GM18499 (cell line): ENCODE measurements around the gene FGF11.

Source experiments
- ATAC-seq: cut with Tn5 transposase; IDR thresholded peaks from one replicate; pipeline ENCODE4 v1.9.1; 2021; ENCODE audit warnings: moderate number of reproducible peaks; ENCODE audit not compliant: insufficient read depth, unreplicated experiment

The FGF11 gene

DNA sequence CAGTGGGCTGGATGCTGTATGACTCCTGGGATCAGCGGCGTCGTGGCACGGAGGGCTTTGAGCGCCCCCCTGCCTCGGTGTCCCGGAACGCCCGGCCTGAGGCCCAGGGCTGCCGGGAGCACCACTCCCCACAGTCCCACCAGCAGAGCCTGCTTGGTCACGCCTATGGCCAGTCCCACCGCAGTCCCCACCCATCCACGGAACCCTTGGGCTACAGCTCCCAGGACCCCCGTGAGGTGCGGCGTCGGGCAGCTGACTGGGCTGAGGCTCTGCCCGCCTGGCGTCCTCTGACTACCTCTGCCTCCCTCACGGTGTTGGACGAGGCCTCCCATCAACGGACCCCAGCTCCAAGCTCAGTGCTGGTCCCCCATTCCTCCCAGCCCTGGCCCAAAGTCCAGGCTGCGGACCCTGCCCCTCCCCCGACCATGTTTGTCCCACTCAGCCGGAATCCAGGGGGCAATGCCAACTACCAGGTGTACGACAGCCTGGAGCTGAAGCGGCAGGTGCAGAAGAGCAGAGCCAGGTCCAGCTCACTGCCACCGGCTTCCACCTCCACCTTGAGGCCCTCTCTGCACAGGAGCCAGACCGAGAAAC lies 12.3 kb upstream of the FGF11 start:
- ATAC-seq = no peak

DNA sequence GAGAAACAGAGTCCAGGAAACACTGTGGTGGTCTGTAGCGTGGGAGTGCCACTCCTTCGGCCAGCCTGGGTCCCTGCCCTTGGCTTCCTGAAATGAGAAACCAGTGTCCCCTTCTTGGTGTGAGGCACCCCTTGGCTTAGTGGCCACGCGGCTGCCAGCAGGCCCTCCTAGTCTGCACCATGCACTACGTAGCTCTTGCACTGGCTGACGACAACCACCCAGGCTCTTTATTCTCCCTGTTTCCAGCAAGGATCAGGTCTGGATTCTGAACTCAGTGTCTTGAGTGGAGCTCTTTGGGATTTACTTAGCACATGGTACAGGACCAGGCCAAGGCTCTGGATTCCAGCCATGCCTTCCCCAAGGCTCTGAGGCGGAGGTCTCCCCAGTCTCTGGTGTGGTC lies 11.8 kb upstream of the FGF11 start:
- no peak for ATAC-seq

DNA sequence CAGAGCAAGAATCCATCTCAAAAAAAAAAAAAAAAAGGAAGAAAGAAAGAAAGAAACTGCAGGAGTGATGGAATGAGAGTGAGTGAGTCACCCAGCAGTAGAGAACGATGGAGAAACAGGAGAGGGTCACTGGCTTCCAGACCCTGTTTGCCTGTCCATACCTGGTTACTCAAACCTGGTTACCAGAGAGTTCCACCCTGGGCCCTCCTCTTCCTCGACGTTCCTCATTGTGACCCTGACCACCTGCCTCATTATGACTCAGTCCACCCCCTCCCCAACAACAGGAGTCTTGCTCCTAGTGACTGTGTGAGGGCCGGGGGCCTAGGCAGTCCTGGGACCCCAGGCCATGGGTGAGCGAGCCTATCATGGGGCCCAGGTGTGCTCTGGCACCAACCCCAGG lies 10.8 kb upstream of the FGF11 start, which contains the start of gene SPEM3:
Gene SPEM3 (plus strand): TSS at position 301 of the 400 bp plus-strand sequence. CDS start 46 bp downstream, at position 347.
- no peak for ATAC-seq

DNA sequence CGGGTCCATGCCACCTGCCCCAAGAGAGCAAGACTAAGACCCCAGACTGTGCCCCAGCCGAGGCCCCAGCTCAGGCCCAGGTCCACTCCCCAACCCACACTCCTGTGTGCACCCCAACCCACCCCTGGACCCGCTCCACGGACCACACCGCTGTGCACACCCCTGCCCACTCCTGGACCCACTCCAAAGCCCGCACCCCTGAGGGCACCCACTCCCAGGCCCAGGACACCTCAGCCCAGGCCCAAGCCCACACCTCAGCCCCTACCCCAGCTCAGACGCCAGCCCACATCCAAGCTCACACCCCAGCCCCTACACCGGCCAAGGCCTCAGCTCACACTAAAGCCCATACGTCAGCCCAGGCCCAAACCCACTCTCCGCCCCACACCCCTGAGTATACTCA lies 9.6 kb upstream of the FGF11 start:
- no peak for ATAC-seq

DNA sequence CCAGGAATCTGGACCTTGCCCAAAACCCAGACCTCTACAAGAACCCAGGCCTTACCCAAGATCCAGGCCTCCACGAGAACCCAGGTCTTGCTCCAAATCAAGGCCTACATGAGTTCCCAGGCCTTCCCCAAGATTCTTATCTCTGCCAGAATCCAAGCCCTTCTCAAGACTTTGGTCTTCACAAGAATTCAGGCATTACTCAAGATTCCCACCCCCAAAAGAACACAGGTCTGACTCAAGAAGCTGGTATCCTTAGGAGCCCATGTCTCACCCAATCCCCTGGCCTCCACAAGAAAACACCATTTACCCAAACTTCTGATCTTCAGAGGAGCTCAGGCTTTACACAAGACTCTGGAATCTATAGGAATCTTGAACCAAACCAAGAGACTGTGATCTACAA lies 8.1 kb upstream of the FGF11 start:
- ATAC-seq = no peak

DNA sequence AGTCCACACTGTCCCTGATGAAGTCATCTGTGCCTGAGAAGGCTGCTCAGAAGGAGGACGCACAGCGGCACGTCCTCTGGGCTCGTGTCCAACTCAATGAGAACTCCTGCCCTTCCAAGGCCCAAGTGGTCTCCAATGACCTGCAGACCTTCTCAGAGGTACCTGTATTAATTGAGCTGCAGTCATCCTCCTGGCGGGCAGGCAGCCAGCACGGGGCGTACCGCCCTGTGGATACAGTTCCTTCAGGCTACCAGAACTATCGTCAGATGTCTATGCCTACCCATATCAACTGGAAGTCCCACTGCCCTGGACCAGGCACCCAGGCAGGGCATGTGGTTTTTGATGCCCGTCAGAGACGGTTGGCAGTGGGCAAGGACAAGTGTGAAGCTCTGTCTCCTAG lies 7.0 kb upstream of the FGF11 start:
- no peak for ATAC-seq

DNA sequence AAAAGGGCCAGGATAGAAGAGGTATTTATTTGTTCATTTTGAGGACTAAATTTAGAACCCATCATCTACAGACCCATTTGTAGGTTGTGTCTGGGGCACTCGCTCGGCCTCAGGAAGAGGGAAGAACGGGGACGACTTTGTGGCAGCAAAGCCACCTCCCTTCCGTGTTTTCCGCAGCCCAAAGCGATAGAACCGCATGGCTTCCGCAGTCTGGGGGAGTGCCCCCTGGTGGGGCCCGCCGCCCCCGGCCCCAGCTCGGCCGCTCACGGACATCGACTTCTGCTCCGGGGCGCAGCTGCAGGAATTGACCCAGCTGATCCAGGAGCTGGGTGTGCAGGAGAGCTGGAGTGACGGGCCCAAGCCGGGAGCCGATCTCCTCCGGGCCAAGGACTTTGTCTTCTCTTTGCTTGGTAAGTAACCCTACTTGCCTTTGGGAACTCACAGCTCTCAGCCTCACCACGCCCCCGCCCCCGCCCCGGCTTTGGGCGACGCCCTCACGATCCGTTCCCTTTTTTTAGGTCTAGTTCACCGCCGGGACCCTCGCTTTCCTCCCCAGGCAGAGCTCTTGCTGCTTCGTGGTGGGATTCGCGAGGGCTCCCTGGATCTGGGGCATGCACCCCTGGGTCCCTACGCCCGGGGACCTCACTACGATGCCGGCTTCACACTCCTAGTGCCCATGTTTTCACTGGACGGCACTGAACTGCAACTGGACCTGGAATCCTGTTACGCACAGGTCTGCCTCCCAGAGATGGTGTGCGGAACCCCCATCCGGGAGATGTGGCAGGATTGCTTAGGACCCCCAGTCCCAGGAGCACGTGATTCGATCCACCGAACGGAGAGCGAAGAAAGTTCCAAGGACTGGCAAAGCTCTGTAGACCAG lies 3.4 kb upstream of the FGF11 start:
- no peak for ATAC-seq

DNA sequence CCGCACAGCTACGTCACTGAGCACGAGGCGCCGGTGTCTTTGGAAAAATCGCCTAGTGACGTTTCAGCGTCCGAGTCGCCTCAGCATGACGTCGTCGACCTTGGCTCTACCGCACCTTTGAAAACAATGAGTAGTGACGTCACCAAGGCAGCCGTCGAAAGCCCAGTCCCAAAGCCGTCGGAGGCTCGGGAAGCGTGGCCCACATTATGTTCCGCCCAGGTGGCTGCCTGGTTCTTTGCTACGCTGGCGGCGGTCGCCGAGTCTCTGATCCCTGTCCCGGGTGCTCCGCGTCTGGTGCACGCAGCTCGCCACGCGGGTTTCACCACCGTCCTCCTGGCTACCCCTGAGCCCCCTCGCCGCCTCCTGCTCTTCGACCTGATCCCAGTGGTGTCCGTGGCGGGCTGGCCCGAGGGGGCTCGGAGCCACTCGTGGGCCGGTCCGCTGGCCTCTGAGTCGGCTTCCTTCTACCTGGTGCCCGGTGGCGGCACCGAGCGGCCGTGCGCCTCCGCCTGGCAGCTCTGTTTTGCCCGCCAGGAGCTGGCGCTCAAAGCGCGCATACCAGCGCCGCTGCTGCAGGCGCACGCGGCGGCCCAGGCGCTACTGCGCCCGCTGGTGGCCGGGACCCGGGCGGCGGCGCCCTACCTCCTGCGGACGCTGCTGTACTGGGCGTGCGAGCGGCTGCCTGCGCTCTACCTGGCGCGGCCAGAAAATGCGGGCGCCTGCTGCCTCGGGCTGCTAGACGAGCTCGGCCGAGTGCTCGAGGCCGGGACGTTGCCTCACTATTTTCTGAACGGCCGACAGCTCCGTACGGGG lies 2.5 kb upstream of the FGF11 start:
- no peak for ATAC-seq

DNA sequence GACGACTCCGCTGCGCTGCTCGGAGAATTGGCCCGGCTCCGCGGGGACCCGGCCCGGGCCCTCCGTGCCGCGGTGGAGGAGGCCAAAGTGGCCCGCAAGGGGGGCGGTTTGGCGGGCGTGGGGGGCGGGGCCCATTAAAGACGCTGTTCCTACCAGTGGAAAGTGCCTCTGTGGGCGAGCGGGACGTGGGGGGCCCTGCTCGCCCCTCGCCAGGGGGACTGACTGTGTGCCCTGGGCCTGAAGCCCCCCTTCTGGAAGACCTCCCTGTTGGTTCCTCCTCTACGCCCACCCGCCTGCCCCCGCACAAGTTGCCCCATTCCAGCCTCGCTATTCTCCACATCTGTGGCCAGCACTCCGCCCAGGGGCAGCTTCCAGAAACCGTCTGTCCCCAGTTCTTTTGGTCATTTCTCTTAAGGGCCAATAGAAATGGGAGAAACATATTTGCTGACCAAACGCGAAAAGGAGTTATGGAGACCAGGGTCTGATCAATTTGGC lies 1.9 kb upstream of the FGF11 start:
- ATAC-seq = no peak

DNA sequence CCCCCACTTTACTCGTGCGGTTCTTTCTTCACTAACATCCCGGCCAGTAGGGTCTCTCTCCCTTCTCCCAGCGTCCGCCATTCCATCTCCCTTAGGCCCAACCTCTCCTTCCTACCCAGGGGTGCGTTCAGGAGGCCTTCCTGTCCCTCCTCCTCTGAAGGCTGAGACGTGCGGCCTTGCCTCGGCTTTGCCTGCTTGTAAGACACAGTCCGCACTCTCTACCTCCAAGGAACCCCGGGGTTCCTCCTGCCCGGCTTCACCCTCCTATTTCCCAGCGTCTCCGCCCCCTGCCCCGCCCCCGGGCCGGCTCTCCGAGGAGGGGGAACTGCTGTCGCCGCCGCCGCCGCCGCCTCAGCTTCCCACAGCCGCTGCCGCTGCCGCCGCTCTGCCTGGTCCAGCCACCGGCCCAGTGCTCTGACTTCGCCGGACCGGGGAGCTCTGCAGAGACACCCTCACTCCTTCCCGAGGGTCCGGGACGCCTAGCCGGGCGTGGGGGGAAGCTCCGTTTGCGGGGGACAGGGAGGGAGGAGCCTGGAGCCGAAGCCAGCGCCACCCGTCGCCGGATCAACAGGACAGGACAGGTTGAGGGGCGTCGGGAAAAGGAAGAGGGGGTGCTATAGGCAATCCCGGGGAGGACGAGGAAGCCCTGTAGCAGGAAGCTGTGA lies 1.2 kb upstream of the FGF11 start:
- ATAC-seq = no peak

DNA sequence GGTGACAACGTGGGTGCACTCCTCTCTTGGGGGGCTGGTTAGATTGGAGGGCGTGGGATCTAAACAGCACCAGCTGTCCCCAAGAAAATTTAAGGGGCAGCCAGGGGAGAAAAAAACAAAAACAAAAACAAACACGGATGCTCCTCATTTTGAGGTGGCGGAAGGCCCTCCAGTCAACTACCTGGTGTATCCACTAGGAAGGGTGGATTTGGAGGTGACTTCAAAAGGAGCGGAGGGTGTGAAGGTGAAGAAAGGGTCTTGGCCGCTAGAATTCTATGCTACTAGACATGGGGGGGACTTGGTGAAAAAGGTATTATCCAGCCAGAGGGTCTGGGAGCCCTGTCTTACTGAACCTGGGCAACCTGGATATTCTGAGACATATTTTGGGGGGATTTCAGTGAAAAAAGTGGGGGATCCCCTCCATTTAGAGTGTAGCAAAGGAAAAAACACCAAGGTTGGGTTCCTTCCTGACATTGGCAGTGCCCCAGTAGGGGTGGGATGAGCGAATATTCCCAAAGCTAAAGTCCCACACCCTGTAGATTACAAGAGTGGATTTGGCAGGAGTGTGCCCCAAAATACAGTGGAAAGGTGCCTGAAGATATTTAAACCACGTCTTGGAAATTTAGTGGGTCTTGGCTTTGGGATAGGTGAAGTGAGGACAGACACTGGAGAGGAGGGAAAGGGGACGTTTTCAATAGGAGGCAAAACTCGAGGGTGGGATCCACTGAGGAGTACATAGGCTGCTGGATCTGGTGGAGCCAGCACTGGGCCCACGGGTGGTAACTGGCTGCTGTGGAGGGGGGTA lies 454 bp upstream of the FGF11 start:
- ATAC-seq = no peak

DNA sequence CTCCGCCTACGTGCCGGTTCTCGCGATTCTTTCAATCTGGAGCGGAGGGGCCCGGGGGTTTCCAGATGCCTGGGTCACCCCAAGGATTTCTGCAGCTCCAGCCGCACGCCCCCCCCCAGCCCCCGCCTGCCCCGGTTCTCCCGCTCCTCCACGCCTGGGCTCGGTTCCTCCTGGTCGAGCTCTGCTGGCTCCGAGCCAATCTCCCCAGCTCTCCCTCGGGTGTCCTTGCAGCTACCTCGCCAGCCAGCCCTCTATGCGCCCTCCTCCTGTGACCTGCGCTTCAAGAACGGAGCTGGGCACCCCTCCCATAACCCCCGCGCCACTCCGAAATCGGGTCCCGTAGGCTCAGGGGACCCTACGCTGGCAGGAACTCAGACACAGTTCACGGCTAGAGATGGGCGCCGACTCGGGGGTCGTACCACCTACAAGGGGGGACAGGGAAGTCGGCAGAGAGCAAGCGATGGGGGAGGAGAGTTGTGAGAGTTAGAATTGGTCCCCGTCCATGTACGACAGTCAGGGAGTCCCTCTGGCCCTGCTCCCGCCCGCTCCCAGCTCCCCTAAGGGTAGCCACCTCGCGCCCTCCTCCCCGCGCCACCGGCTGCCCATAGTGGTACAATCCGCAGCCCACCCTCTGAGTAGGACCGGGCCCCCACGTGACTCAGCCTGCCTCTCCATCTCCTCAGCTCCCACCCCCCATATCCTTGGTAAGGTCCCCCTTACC lies 961 bp downstream of the FGF11 start:
- ATAC-seq = no peak

DNA sequence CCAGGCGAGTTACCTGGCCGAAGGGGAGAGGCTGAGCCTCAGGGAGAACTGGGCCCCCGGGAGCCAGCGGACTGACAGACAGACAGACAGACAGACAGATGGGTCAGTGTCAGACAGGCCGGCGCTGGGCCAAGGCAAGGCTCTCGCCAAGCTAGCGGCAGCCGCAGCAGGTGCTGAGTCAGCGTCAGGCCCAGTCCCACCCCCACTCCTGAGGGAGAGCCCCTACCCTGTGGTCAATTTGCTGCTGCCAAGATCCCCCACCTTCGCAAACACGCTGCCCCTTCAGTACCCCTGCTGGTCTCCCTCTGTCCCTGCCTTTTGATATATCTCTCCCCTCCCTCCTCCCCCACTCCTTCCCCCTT lies 1.5 kb downstream of the FGF11 start:
- no peak for ATAC-seq

DNA sequence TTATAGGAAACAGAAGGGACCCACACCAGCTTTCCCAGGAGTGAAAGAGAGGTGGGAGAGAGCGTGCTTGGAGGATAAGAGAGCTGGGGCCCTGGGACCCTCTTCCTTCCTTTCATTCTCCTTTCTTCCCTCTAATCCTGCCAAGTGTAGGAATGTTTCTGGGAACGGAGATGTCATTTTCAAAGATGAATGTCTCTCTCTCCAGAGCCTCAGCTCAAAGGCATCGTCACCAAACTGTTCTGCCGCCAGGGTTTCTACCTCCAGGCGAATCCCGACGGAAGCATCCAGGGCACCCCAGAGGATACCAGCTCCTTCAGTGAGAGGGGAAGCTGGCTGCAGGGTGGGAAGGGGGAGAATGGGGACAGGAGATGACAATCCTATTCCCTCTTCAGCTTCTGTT lies 2.0 kb downstream of the FGF11 start:
- ATAC-seq = no peak

DNA sequence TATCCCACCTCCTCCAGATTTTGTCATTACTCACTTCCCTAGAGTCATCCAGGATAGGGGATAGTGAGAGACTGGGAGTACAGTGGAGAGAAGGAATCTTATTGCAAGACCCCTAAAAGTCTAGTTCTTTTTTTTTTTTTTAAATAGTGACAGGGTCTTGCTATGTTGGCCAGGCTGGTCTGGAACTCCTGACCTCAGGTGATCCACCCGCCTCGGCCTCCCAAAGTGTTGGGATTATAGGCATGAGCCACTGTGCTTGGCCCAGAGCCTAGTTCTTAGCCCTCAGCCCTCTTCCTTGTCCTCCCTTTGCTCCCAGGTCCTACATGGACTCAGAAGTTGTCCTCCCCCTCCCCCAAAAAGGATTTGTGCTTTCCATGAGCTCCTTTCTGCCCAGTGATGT lies 2.8 kb downstream of the FGF11 start:
- no peak for ATAC-seq

DNA sequence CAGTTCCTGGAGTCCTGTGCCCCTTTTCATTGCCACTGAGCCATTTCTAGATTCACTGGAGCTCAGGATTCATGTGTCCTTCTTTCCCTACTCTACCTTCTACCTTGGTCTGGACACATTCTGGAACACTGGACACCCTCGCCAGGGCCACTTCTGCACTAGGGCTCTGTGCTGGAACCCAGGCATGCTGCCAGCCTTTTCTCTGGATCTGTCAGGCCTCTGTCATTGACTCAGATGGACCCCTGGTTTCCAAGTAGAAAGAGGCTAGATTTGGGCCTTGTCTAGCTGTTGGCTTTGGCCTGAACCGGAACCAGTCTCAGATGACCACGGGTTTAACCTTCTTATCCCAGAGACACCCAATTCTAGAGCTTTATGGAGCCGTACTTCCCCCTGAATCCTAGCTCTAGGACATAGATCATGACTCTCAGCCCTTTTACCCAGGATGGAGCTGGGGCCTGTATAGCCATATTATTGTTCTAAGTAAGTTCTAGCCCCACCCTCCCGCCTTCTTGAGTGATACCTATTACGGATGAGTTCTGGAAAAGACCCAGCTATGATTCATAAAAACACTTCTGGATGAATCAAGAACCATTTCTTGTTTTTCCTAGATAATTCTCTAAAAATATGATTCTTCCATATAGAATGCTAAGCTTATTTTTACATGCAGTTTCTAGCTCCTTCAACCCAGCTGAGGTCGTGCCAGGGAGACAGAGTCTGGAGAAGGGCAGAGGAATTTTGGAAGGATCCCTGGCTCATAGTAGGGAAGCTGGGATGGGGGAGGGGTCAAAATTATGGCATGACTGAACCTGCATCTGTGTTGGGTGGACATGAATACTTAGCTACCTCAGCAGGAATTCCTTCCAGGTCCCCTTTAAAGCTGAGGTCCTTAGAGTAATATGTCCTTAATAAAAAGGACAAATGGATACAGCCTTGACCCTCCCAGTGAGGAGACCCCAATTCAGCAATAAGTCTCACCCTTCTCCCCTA lies 4.5 kb downstream of the FGF11 start:
- no peak for ATAC-seq

DNA sequence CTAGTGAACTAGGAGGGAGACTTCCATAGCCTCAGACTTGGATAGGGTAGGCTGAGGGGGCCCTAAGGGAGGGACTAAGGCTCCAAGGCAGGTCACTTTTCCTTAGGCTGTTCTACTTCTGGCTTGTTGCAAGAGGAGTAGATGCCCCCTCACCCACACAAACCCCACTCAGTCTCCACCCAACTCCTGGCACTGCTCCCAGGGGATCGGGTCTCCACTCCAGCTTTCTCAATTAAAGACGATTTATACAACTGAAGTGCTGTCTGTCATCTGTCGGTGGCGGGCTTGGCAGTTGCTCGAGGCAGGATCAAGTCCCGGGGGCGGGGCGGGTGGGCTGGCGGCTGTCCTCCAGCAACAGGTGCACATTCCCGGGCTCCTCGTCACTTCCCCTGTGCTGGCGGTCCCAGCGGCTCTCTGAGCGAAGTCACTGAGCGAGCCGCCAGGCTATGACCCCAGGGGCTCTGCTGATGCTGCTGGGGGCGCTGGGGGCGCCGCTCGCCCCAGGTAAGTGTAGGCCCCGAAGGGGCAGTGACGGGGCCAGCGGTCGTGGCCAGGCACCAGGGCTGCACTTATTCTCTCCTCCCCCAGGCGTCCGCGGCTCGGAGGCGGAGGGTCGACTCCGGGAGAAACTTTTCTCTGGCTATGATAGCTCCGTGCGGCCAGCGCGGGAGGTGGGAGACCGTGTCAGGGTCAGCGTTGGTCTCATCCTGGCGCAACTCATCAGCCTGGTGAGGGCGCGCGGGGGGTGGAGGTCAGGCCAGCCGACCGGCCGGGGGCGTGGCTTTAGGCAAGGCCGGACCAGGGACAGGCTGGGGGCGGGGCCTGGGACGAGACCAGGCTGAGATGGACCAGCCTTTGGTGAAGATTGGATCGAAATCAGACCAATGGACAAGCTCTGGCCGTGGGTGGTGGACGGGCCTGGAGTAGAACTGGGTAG lies 5.6 kb downstream of the FGF11 start, which contains the start of gene CHRNB1:
Gene CHRNB1 (plus strand): TSS at position 380 of the 937 bp plus-strand sequence. CDS start 67 bp downstream, at position 447.
- no peak for ATAC-seq
